ENCODE data around the gene RAB30.

RAB30 gene

DNA sequence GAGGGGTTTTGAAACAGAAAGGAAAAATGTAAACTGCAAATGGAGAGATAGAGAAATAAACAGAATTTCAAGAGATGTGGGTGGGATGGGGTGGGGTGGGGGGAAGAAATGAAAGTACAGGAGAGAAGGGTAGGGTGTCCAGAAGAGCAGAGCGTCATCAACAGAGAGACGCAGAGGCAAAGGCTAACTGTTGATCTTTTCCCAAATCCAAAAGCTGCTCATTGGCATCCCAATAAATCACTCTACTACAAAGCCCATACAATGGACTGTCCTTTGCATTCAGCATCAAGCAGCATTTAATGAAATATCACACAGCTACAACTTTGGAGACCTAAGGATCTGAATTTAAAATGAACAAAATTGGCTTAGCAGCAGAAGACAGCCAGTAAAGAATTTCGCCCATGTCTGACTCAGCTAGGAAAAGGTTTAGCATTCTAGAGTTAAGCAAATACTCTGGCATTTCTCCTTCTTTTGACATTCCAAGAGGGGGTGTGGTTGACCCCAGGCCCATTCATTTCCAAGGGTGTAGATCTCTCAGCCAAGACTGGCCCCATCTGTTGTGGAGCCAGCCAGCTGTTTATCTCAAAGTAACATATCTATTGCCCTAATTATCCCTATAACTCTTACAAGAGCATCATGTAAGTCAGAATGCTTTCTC lies 1.5 kb downstream of the RAB30 start:
- DNase-seq = no peak

DNA sequence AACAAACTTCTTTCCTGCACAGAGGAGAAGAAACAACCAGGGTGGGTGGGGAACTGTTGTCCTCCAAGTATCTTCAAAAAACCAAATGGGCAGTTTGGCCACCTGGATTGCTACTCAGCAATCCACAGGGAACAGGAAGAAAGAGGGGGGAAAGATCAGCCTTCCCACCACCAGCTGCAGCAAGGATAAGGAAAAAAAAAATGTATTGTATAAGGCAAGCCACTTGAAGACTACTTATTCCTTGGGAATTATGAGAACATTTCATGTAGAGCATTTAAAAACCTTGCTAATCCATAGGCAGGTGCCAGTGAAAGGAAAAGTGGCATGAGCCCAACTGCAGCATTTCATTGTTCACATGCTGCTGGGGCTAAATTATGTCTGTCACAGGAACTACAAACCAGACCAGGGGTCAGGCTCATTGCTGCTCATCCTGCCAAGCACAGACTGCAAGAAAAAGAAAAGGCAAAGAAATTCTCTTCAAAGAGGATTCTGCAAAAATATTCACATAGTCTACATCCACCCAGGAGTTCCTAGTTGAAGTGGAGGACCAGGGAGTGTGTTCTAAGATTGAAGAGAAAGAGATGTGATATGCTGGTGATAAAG lies 2.2 kb downstream of the RAB30 start:
- DNase-seq = peak; percentile 12

DNA sequence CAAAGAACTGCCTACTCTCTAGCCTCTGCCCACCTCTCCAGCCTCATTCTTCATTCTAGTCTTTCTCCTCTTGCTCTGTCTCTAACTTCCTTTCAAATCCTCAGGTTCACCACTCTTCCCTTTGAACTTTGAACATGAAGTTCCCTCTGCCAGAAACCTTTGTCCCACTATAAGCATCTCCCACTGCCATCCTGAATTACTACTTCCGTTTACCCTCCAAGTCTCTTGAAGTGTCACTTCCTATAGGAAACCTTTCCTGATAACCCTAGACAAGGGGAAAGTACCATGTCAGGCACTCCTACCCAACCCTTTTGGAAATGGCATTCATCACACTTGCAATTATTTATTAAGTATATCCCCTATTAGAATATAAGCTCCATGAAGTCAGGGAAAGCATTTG lies 3.1 kb downstream of the RAB30 start:
- DNase-seq = no peak

DNA sequence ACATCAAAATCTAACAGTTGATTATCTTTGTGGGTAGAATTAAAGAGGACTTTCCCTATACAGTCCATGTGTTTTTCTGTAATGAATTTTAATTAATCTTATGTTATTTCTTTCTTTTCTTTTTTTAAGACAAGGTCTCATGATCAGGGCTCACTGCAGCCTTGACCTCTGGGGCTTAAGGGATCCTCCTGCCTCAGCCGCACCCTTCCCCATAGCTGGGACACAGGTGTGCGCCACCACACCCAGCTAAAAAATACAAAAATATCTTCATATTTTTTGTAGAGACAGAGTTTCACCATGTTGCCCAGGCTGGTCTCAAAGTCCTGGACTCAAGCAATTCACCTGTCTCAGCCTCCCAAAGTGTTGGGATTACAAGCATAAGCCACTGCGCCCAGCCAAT lies 7.7 kb downstream of the RAB30 start:
- no peak for DNase-seq

DNA sequence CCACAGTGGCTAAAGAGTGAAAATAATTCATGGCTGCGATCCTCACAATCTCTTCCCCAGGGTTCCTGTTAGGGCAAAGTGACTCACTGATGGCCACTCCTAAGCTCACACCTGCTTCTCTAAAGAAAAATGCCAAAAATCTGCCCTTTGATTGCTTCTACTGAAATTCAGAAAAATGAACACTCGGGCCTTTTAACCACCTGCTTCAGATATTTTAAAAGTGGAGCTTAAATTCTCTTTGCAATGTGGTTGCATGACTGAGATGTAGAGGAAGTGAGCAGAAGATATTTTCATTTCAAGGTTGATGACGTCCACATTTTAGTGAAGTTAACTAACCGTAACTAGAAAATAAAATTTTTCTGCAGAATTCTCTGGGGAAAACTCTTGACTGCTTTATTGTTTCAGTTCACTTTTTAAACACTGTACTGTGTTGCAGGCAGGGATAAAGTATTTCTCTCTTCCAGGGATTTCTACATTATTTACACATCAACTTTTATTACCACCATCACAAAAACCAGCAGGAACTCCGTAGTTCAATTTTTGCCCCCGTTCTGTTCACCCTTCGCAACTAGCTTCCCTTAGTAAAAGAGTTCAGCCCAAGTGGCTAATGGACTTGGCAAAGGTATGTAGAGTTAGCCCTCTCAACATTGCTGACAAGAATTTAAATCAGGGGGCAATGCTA lies 8.5 kb downstream of the RAB30 start:
- no peak for DNase-seq

- DNase-seq = no peak
Observed at GRCh38 chr11:83061883-83062282, 9.8 kb downstream of the RAB30 start.

DNA sequence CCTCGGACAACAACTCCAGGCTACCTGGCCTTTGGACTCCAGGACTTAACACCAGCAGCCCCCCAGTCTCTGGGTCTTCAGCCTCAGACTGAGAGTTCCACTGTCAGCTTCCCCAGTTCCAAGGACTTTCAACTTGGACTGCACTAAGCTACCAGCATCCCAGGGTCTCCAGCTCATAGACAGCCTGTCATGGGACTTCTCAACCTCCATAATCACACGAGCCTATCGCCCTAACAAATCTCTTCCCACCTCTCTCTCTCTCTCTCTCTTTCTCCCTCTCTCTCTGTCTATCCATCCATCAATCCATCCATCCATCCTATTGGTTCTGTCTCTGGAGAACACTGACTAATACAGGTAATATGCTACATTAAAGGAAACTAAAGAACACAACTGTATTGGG lies 10.7 kb downstream of the RAB30 start:
- DNase-seq = no peak

- DNase-seq = no peak
Observed at GRCh38 chr11:83057721-83058120, 14.0 kb downstream of the RAB30 start.

DNA sequence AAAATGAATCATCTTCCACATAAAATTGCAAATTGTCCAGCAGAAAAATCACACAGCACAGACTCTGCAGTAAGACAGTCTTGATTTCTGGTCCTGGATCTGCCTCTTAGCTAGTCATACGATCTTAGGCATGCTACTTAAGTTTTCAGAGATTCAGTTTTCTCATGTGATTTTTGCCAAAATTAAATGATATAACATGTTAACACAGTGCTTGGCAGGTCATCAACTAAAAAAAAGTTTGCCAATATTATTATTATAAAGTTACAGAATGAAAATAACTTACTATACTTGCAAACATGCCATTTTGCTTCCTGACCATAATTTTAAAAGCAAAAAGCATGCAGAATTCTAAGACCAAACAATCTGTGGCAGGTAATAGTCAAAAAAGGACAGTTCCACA lies 15.1 kb downstream of the RAB30 start:
- DNase-seq = no peak

GRCh38 chr11:83056204-83056603 lies 15.5 kb downstream of the RAB30 start:
- DNase-seq = no peak

DNA sequence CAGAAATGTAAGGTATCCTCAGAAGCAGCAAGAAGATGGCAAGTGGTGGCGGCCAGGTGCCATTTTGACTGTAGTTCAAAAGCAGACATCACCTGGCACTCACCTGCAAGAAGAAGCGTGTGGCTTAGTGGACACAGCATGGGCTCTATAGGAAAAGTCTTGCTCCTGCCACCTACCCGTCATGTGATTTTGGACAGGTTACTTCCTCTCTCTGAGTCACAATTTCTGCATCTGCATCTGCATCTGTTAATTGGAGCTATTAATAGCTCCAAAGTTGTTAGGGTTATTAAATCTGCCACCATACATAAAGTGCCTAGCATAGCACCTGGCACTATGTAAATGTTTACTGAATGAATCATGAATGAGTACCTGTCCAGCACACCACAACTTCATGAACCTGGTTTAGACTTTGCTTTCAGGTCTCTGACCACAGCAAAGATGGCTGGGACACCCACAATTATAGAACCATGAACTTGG lies 16.8 kb downstream of the RAB30 start:
- DNase-seq = peak; percentile 73

- peak; percentile 32 for DNase-seq
Observed at GRCh38 chr11:83054001-83054400, 17.7 kb downstream of the RAB30 start.

DNA sequence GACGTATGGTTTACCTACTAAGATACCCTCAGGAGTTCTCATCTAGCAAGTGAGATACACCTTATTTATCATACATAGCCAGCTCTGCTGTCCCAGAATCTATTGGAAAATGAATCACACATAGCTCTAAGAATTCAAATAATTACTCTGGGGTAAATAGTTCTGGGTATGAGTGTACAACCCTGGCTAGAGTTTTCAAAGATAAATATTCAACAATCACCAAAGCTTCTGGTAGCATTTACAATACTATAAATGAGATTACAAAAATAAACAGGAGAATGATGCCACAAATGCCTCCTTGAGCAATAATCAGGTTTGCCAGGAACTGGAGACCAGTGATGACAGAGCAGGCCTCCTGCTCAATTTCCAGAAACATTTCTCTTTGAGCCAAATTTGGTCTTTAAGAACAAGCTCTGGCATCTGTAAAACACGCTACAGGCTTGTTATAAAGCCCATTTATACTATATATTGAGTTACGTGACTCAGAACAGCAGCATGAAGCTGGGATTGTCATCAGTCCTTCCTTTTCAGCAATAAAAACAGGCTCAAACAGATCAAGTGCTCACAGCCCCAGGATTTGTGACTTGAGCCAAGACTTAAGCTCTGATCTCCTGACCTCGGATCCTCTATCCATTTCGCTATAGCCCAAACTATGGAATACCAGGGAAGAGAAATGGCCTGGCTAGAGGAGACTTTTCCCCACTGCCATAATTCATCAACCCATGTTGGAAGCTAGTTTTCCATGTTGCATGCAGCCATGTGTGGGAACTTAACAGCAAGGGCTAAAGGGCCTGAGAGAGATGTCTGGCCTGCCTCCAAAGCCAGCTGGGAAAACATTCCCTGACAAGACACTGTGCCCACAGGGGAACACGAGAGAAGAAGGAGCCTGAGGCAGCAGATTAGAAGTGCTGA lies 19.7 kb downstream of the RAB30 start:
- DNase-seq = peak; percentile 60

DNA sequence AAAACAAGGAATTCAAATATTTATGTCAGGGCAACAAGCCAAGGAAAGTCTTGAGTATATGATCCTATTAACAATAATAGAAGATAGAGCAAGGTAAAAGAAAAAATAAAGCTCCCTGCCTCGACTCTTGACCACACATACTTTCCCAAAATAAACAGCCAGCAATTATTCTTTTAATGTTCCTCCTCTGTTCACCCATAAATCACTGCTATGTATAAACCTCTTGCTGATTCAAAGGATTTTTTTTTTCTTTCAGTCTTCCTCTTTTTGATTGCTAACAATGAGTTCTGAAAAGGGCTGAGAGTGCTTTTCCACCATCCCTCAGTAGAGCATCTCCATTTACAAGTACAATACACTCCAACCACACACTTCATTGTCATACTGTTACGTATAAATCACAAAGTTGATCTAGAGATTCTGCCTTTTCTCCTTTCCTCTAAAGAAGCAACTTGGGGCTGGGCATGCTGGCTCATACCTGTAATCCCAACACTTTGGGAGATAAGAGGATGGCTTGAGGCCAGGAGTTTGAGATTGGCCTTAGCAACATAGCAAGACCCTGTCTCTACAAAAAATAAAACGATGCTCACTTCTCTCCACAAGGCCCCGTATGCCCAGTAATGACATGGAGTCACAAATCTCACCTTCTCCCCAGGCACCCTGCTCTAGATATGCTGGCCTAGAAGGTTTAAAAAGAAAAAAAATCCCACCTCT lies 24.0 kb downstream of the RAB30 start:
- DNase-seq = peak; percentile 71

DNA sequence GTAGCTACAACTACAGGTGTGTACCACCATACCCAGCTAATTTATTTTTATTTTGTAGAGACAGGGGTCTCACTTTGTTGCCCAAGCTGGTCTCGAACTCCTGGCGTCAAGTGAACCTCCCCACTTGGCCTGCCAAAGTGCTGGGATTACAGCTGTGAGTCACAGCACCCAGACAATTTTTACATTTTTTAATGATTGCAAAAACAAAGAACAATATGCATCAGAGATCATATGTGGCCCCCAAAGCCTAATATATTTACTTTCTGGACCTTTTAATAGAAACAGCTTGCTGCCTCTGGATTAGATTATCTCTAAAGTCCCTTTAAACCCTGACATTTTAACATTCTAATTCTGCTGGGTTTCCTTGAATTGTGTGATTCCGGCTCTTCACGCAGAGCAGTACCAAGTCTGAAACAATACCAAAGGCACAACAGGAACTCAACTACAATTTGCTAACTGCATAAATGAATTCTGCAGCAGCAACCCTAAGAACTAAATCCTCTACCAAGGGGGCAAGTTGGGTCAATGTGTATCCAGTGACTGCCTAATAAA lies 25.0 kb downstream of the RAB30 start:
- no peak for DNase-seq

DNA sequence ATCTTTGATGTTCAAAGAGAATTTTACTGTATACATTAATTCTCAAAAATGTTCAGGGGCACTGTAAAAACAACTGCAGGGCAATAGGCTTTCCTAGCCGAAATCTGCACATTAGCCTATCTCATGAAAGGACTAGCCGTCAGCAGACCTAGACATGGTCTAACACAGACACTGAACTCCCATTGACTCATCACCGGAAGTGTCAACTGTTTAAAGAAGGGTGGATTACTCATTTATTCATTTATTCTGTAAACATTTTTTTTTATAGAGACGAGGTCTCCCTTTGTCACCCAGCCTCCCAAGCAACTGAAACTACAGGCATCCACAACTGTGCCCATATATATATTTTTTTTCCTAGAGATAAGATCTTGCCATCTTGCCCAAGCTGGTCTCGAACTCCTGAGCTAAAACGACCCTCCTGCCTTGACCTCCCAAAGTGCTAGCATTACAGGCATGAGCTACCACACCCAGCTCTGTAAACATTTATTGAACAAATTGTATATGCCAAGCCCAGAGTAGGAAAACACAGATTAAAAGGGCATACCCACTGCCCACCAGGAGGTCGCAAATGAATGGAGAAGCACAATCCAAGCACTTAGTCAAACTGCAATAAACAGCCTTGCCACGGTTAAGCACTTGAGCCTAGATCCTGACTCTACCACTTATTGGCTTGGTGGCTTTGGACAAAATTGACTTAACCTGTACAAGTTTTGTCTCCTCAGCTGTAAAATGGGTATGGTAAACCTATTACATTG lies 26.6 kb downstream of the RAB30 start:
- DNase-seq = no peak

GRCh38 chr11:83042964-83043711 lies 28.6 kb downstream of the RAB30 start:
- no peak for DNase-seq

GRCh38 chr11:83041126-83041525 lies 30.6 kb downstream of the RAB30 start:
- DNase-seq = no peak

GRCh38 chr11:83039566-83039965 lies 32.1 kb downstream of the RAB30 start:
- DNase-seq = no peak

DNA sequence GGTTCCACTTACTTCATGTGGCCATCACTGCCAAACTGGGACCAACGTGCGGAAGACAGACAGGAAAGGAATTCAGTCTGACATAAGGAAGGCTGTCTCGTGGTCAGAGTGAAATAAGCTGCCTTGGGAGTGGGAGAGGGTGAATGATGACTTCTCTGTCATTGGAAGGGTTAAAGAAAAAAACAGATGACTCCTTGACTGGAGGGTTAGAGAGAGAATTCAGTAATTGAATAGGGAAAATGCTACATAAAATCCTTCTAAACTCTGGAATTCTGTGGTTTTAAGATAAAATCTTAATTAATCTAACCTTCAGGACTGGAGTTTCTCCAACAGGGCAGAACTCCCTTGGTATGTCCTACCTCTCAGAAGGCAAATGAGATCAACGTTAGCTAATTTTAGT lies 33.8 kb downstream of the RAB30 start:
- DNase-seq = no peak

GRCh38 chr11:83036701-83037100 lies 35.0 kb downstream of the RAB30 start:
- no peak for DNase-seq

All from NCI-H2029 treated with DMSO at 0.1 percent for 48 hours (cell line).